T47D (cell line): ENCODE data around the gene ACBD3.
"Not testable (repeated sequence)": the region's sequence is repeated elsewhere in the genome, so short reads cannot be mapped to it uniquely, and the experiment has no call there.

Source experiments
- DNase-seq, 2 experiments: peaks; one replicate each; pipeline versions ENCODE4 v3.0.0 to v3.0.0-alpha.2; 2011 to 2012; ENCODE audit warnings: low read depth in 1 of 2, low spot score in 1 of 2
- JUND ChIP-seq: IDR thresholded peaks from 2 replicates; pipeline ENCODE4 v1.6.1; 2012; ENCODE audit warnings: low read depth
- in situ Hi-C: cut with HindIII; loops from 2 replicates; pipeline ENCODE4 v1.10.0; 2016; ENCODE audit warnings: low sequenced_read_pairs, low pct_unique_long_range_greater_than_20kb

ACBD3 gene

GRCh38 chr1:226211181-226211821, 24.8 kb upstream of the ACBD3 start:
- DNase-seq, result no peak
- TF ChIP-seq JUND, result no peak
- in situ Hi-C loops, result no loop called here

- TF ChIP-seq JUND, result no peak
- DNase-seq, result no peak
- in situ Hi-C loops, result no loop called here
Observed at GRCh38 chr1:226210571-226211176, 24.1 kb upstream of the ACBD3 start.

GRCh38 chr1:226209307-226210059, 22.9 kb upstream of the ACBD3 start:
- in situ Hi-C loops, result no loop called here
- no peak for DNase-seq
- no peak for TF ChIP-seq JUND

GRCh38 chr1:226207048-226207447, 20.5 kb upstream of the ACBD3 start:
- TF ChIP-seq JUND, result no peak
- DNase-seq, result no peak
- in situ Hi-C loops, result no loop called here

GRCh38 chr1:226204198-226204597, 17.7 kb upstream of the ACBD3 start:
- DNase-seq, result no peak
- in situ Hi-C loops, result no loop called here
- TF ChIP-seq JUND, result no peak

GRCh38 chr1:226203655-226204054, 17.1 kb upstream of the ACBD3 start:
- in situ Hi-C loops, result no loop called here
- no peak for TF ChIP-seq JUND
- DNase-seq, result no peak

- DNase-seq, result no peak
- in situ Hi-C loops, result no loop called here
- no peak for TF ChIP-seq JUND
Observed at GRCh38 chr1:226203240-226203639, 16.7 kb upstream of the ACBD3 start.

GRCh38 chr1:226202666-226203065, 16.1 kb upstream of the ACBD3 start:
- in situ Hi-C loops, result not testable (repeated sequence)

GRCh38 chr1:226202246-226202645, 15.7 kb upstream of the ACBD3 start:
- no peak for TF ChIP-seq JUND
- no peak for DNase-seq

More at GRCh38 chr1:226202666-226203065, 16.1 kb upstream of the ACBD3 start:
- DNase-seq, result not testable (repeated sequence)

GRCh38 chr1:226201029-226201593, 14.6 kb upstream of the ACBD3 start:
- peak in 1 of 2 experiments; percentile 56 for DNase-seq
- in situ Hi-C loops, result no loop called here
- TF ChIP-seq JUND, result no peak

More at GRCh38 chr1:226202246-226202645, 15.7 kb upstream of the ACBD3 start:
- in situ Hi-C loops, result no loop called here

- in situ Hi-C loops, result no loop called here
- no peak for DNase-seq
- no peak for TF ChIP-seq JUND
Observed at GRCh38 chr1:226199971-226200370, 13.4 kb upstream of the ACBD3 start.

- no peak for TF ChIP-seq JUND
Observed at GRCh38 chr1:226195144-226195543, 8.6 kb upstream of the ACBD3 start.

GRCh38 chr1:226187380-226187779, 839 bp upstream of the ACBD3 start:
- in situ Hi-C loops, result no loop called here
- DNase-seq, result no peak
- TF ChIP-seq JUND, result no peak

More at GRCh38 chr1:226195144-226195543, 8.6 kb upstream of the ACBD3 start:
- in situ Hi-C loops, result no loop called here
- peak in 1 of 2 experiments; percentile 51 for DNase-seq
